OCI-LY3 (cell line): ENCODE measurements around the gene LYZL1.

Experiments
- H2AFZ ChIP-seq: fragments of 200-600, 300-600 bp; shearing (Covaris generic); 2 replicates; pipeline ENCODE4 v1.6.0; 2014; ENCODE audit warnings: antibody characterized with exemption, low read depth, low read length
- H3K27ac ChIP-seq: fragments of 200-600, 300-600 bp; sonication (generic); 2 replicates; pipeline ENCODE4 v1.5.1; 2014; ENCODE audit warnings: mild to moderate bottlenecking, low read length, moderate library complexity, mixed read lengths
- H3K27me3 ChIP-seq: fragments of 200-600, 300-600 bp; sonication (generic); 2 replicates; pipeline ENCODE4 v1.6.1; 2014; ENCODE audit warnings: low read depth, low read length, mixed read lengths
- H3K36me3 ChIP-seq: fragments of 200-600, 300-600 bp; sonication (generic); replicated peaks from 2 replicates; pipeline ENCODE3; 2014; ENCODE audit warnings: low read depth, low read length, mixed read lengths
- H3K4me1 ChIP-seq: fragments of 300-600, 200-600 bp; sonication (generic); 2 replicates; pipeline ENCODE4 v1.6.1; 2014; ENCODE audit warnings: low read length, mixed read lengths
- H3K4me2 ChIP-seq: fragments of 200-600, 300-600 bp; sonication (generic); 2 replicates; pipeline ENCODE4 v1.6.1; 2014; ENCODE audit warnings: low read length, mixed read lengths
- H3K4me3 ChIP-seq: fragments of 300-600, 200-600 bp; sonication (generic); 2 replicates; pipeline ENCODE4 v1.5.1; 2014; ENCODE audit warnings: antibody characterized with exemption, mild to moderate bottlenecking, low read length, moderate library complexity
- H3K79me2 ChIP-seq: fragments of 300-600, 200-600 bp; shearing (Covaris generic); 2 replicates; pipeline ENCODE4 v1.6.1; 2014; ENCODE audit warnings: mild to moderate bottlenecking, low read length, mixed read lengths
- H3K9ac ChIP-seq: fragments of 300-600, 200-600 bp; shearing (Covaris generic); 2 replicates; pipeline ENCODE4 v1.6.0; 2014; ENCODE audit warnings: mild to moderate bottlenecking, low read length, moderate library complexity
- H3K9me3 ChIP-seq: fragments of 200-600, 300-600 bp; shearing (Covaris generic); 2 replicates; pipeline ENCODE4 v1.6.1; 2014; ENCODE audit warnings: low read length, mixed read lengths; ENCODE audit not compliant: insufficient read depth
- H4K20me1 ChIP-seq: fragments of 200-600, 300-600 bp; sonication (generic); 2 replicates; pipeline ENCODE4 v1.6.1; 2016; ENCODE audit warnings: low read length, mixed read lengths; ENCODE audit not compliant: insufficient read depth
- CTCF ChIP-seq: fragments of 200-600, 300-600 bp; sonication (generic); IDR thresholded peaks from 2 replicates; pipeline ENCODE4 v1.5.1; 2014; ENCODE audit warnings: antibody characterized with exemption, low read length, low read depth
- EZH2phosphoT487 ChIP-seq: fragments of 200-600 bp; shearing (Covaris generic); IDR thresholded peaks from 2 replicates; pipeline ENCODE4 v1.6.1; 2018; ENCODE audit warnings: antibody characterized with exemption, mixed run types, low read depth

LYZL1 gene

GRCh38 chr10:29252811-29253689, 35.8 kb upstream of the LYZL1 start:
- no peaks in the 10 kb centered on the region for H3K9me3 ChIP-seq
- TF ChIP-seq EZH2phosphoT487, result no peak
- no peak for TF ChIP-seq CTCF
- H3K79me2 ChIP-seq, result no peaks in the 10 kb centered on the region
- no peak overlapping the region for H3K4me3 ChIP-seq
- H3K4me1 ChIP-seq, result no peaks in the 10 kb centered on the region
- no peaks in the 10 kb centered on the region for H4K20me1 ChIP-seq
- H3K9ac ChIP-seq, result no peak overlapping the region
- no peak overlapping the region for H3K27ac ChIP-seq
- H2AFZ ChIP-seq, result no peak overlapping the region
- H3K27me3 ChIP-seq, result peaks cover 50% of the 10 kb centered on the region
- H3K4me2 ChIP-seq, result no peak overlapping the region
- no peaks in the 10 kb centered on the region for H3K36me3 ChIP-seq

- no peaks in the 10 kb centered on the region for H4K20me1 ChIP-seq
- no peak overlapping the region for H3K4me3 ChIP-seq
- no peaks in the 10 kb centered on the region for H3K79me2 ChIP-seq
- TF ChIP-seq CTCF (no peak), EZH2phosphoT487 (no peak)
- H3K4me1 ChIP-seq, result no peaks in the 10 kb centered on the region
- peaks cover 51% of the 10 kb centered on the region for H3K27me3 ChIP-seq
- H3K9me3 ChIP-seq, result no peaks in the 10 kb centered on the region
- H2AFZ ChIP-seq, result no peak overlapping the region
- no peak overlapping the region for H3K4me2 ChIP-seq
- no peak overlapping the region for H3K27ac ChIP-seq
- no peaks in the 10 kb centered on the region for H3K36me3 ChIP-seq
- no peak overlapping the region for H3K9ac ChIP-seq
Observed at GRCh38 chr10:29253690-29254029, 35.2 kb upstream of the LYZL1 start.

- no peaks in the 10 kb centered on the region for H3K9me3 ChIP-seq
- H4K20me1 ChIP-seq, result no peaks in the 10 kb centered on the region
- no peak overlapping the region for H3K4me3 ChIP-seq
- H3K4me2 ChIP-seq, result no peak overlapping the region
- no peaks in the 10 kb centered on the region for H3K79me2 ChIP-seq
- H3K36me3 ChIP-seq, result no peaks in the 10 kb centered on the region
- no peak overlapping the region for H3K9ac ChIP-seq
- peaks cover 55% of the 10 kb centered on the region for H3K27me3 ChIP-seq
- H3K27ac ChIP-seq, result no peak overlapping the region
- H3K4me1 ChIP-seq, result no peaks in the 10 kb centered on the region
- H2AFZ ChIP-seq, result no peak overlapping the region
- TF ChIP-seq CTCF, result no peak
- no peak for TF ChIP-seq EZH2phosphoT487
Observed at GRCh38 chr10:29254123-29255046, 34.5 kb upstream of the LYZL1 start.

- no peak overlapping the region for H3K4me2 ChIP-seq
- H3K9me3 ChIP-seq, result no peaks in the 10 kb centered on the region
- no peaks in the 10 kb centered on the region for H4K20me1 ChIP-seq
- H3K4me3 ChIP-seq, result no peak overlapping the region
- H3K9ac ChIP-seq, result no peak overlapping the region
- no peak overlapping the region for H3K27ac ChIP-seq
- no peak overlapping the region for H2AFZ ChIP-seq
- no peaks in the 10 kb centered on the region for H3K79me2 ChIP-seq
- no peaks in the 10 kb centered on the region for H3K4me1 ChIP-seq
- H3K36me3 ChIP-seq, result no peaks in the 10 kb centered on the region
- TF ChIP-seq EZH2phosphoT487, result no peak
- no peak for TF ChIP-seq CTCF
- peaks cover 55% of the 10 kb centered on the region for H3K27me3 ChIP-seq
Observed at GRCh38 chr10:29255104-29255503, 33.8 kb upstream of the LYZL1 start.
